ENCODE results near the gene ADAMTS3.

Gene ADAMTS3

DNA sequence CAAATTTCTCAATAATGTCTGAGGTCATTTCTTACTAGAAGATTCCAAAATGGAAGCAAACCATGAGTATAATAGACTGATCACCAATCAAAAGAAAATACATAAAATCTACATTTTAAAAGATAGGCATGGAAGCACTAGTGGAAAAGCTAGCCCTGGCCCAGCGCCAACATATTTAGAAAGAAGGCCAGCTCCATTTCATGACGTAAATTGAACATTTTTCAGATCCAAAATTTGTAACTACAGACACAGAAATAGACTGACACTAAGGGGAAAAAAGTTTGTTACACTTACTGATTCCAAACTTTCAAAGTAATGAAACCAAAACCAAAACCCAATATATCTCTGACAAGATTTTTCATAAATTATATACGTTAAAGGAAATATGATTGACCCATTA is 117.7 kb downstream of the ADAMTS3 start:
- no peak overlapping the region for H3K4me3 ChIP-seq (ENCODE audit: low read depth, low read length)
- DNase-seq (ENCODE audit: low read depth, low spot score) = no peak
- ChIA-PET POLR2A (no interaction called here), CTCF (interaction anchor here (1.4 kb wide), 1 partner anchor 17 kb away, joined by 4 read pairs; no protein-coding TSS in a partner anchor)
- TF ChIP-seq CTCF (IDR thresholded peaks at IDR 0.05; ENCODE audit: insufficient read depth, low read length, missing control alignments) = no peak

DNA sequence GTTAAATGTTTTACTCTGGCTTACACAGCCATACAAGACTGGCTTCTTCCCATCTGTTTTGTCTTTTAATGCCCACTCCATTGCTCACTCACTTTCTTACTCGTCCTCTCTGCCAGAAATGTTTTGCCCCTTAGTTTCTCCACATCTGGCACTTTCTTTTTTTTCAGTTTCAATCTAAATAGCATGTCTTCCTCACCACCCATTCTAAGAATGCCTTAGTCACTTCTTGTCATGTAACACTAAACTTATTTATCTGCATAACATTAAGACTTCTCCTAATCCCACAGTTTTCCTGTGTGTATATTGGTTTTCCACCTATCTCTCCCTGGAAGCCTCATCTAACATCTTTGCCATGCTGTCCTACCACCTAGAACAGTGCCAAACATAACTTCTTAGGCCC is 119.3 kb downstream of the ADAMTS3 start:
- ChIA-PET CTCF (no interaction called here), POLR2A (no interaction called here)
- DNase-seq (ENCODE audit: low read depth, low spot score) = no peak
- no peak overlapping the region for H3K4me3 ChIP-seq (ENCODE audit: low read depth, low read length)
- TF ChIP-seq CTCF (IDR thresholded peaks at IDR 0.05; ENCODE audit: insufficient read depth, low read length, missing control alignments) = no peak

DNA sequence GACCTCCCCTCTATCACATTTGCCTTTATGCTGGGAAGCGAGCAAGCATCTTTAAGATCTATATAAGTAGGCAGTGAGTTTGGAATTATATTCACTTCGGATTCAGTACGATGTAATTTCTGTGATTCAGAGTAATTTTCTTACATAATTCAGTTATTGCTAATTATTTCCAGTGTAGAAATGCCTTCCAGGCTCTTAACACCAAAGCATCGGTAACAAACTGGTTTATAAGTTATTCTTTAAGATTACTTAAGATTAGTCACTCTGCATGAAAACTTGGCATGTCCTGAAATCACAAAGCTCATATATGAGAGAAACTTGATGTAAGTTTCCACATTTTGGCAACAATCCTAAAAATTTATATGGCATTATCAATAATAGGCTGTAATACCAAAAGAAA is 120.8 kb downstream of the ADAMTS3 start:
- no peak overlapping the region for H3K4me3 ChIP-seq (ENCODE audit: low read depth, low read length)
- ChIA-PET CTCF (no interaction called here), POLR2A (no interaction called here)
- TF ChIP-seq CTCF (IDR thresholded peaks at IDR 0.05; ENCODE audit: insufficient read depth, low read length, missing control alignments) = no peak
- no peak for DNase-seq (ENCODE audit: low read depth, low spot score)

DNA sequence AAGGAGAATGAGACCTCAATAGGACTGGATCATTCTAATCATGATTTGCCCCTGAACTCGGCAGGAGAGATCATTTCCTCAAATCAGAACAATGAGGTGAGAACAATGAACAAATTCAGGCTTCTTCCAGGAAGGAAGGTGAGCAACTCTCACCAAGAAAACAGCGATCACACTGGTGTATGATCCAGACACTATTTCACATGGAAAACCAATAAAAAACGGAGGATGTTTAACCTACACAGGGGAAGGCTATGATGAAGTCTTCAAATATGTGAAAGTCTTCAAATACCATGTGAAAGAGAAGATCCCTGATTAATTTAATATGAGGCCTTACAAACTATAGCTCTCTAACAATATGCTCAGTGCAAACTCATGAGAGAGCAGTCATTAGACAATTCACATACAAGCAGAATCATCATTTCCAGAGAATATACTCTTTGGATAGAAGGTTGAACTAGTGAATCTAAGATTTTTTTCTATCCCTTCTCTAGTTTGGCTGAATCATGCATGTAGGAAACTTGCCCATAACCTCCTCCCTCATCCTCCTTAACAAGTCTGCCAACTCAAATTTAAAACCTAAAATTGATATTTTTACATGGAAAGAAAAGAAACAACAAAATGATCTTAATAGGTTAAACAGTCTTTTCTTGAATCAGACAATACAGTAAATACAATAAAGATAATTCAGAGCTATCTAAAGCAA is 122.5 kb downstream of the ADAMTS3 start:
- no peak for DNase-seq (ENCODE audit: low read depth, low spot score)

DNA sequence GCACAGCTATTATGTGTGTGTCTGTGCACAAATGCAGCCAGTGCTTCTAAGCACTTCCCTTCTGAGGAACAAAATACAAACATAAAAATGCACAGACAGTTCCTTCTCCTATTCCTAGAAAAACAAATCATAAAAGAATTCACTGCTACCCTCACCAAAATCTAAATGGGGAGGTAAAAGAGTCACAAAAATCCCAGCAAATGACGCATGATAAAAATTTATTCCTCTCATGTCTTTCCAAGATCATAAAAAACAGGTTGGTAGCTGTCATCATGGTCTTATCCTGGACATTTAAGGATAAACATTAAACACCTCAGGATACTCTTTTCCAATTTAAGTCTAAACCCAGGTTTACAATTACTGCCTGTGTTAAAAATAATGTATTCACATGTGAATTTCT is 124.9 kb downstream of the ADAMTS3 start:
- H3K4me3 ChIP-seq (ENCODE audit: low read depth, low read length) = no peak overlapping the region
- no peak for TF ChIP-seq CTCF (IDR thresholded peaks at IDR 0.05; ENCODE audit: insufficient read depth, low read length, missing control alignments)
- no peak for DNase-seq (ENCODE audit: low read depth, low spot score)
- CTCF ChIA-PET = interaction anchor here (1.1 to 1.2 kb wide), 2 partner anchors 117 to 143 kb away, joined by 3 read pairs; no protein-coding TSS in a partner anchor
- POLR2A ChIA-PET = no interaction called here

More for the DNA sequence above, 122.5 kb downstream of the ADAMTS3 start:
- TF ChIP-seq CTCF (IDR thresholded peaks at IDR 0.05; ENCODE audit: insufficient read depth, low read length, missing control alignments) = no peak
- no peak overlapping the region for H3K4me3 ChIP-seq (ENCODE audit: low read depth, low read length)
- CTCF ChIA-PET = interaction anchor here (0.8 to 1.1 kb wide), 3 partner anchors 13 to 120 kb away, joined by 3 to 4 read pairs (median 3); no protein-coding TSS in a partner anchor
- POLR2A ChIA-PET = no interaction called here

GRCh38 chr4:72442715-72443114 is 126.3 kb downstream of the ADAMTS3 start:
- CTCF ChIA-PET = no interaction called here
- no peak for TF ChIP-seq CTCF (IDR thresholded peaks at IDR 0.05; ENCODE audit: insufficient read depth, low read length, missing control alignments)
- POLR2A ChIA-PET = no interaction called here
- no peak overlapping the region for H3K4me3 ChIP-seq (ENCODE audit: low read depth, low read length)
- DNase-seq (ENCODE audit: low read depth, low spot score) = no peak

All from AG04449 (cell line).